ENCODE results near the gene FOXL2. TPM values are rescaled to one million over a fixed set of nuclear protein-coding genes. Genes with fewer than 3 reads are reported as not detected.
"Not testable (repeated sequence)": the region's sequence is repeated elsewhere in the genome, so short reads cannot be mapped to it uniquely, and the experiment has no call there.

Gene FOXL2
- total RNA-seq, 1 donor from 2014 or later: not detected

- ATAC-seq: no peak
- intact Hi-C loops (cut with DNase I): loop anchor here (2.0 kb wide), 1 partner anchor 392 kb away; no protein-coding TSS in a partner anchor
Measured at GRCh38 chr3:138936741-138937689, 9.9 kb downstream of the FOXL2 start.

GRCh38 chr3:138935863-138936740 is 10.8 kb downstream of the FOXL2 start:
- intact Hi-C loops (cut with DNase I): loop anchor here (2.0 kb wide), 1 partner anchor 393 kb away; no protein-coding TSS in a partner anchor
- peak; percentile 89 for DNase-seq (ENCODE audit: missing footprints)
- peak; percentile 82 for ATAC-seq

More at GRCh38 chr3:138936741-138937689, 9.9 kb downstream of the FOXL2 start:
- no peak for DNase-seq (ENCODE audit: missing footprints)

GRCh38 chr3:138935505-138935862 is 11.5 kb downstream of the FOXL2 start:
- no peak for ATAC-seq
- no peak for DNase-seq (ENCODE audit: missing footprints)
- intact Hi-C loops (cut with DNase I): no loop called here

- intact Hi-C loops (cut with DNase I): no loop called here
Measured at GRCh38 chr3:138933981-138934691, 12.8 kb downstream of the FOXL2 start.

GRCh38 chr3:138933068-138933668 is 13.8 kb downstream of the FOXL2 start:
- intact Hi-C loops (cut with DNase I): no loop called here
- no peak for DNase-seq (ENCODE audit: missing footprints)
- ATAC-seq: no peak

More at GRCh38 chr3:138933981-138934691, 12.8 kb downstream of the FOXL2 start:
- ATAC-seq (no peak), DNase-seq (ENCODE audit: missing footprints) (no peak)

- intact Hi-C loops (cut with DNase I): no loop called here
- DNase-seq (ENCODE audit: missing footprints) (no peak), ATAC-seq (no peak)
Measured at GRCh38 chr3:138928727-138929372, 18.1 kb downstream of the FOXL2 start.

- ATAC-seq (peak; percentile 78), DNase-seq (ENCODE audit: missing footprints) (peak; percentile 84)
- intact Hi-C loops (cut with DNase I): no loop called here
Measured at GRCh38 chr3:138923531-138923994, 23.4 kb downstream of the FOXL2 start.

GRCh38 chr3:138922400-138922799 is 24.5 kb downstream of the FOXL2 start:
- ATAC-seq; intact Hi-C loops (cut with DNase I); DNase-seq (ENCODE audit: missing footprints): not testable (repeated sequence)

GRCh38 chr3:138921316-138922292 is 25.3 kb downstream of the FOXL2 start:
- ATAC-seq (no peak), DNase-seq (ENCODE audit: missing footprints) (no peak)
- intact Hi-C loops (cut with DNase I): no loop called here

- DNase-seq (ENCODE audit: missing footprints): no peak
- no peak for ATAC-seq
- intact Hi-C loops (cut with DNase I): loop anchor here (10.0 kb wide), 2 partner anchors 445 to 575 kb away; partner anchors contain the start of gene MRAS
Measured at GRCh38 chr3:138919325-138919724, 27.6 kb downstream of the FOXL2 start.

GRCh38 chr3:138916824-138917223 is 30.1 kb downstream of the FOXL2 start:
- ATAC-seq: no peak
- intact Hi-C loops (cut with DNase I): loop anchor here (10.0 kb wide), 2 partner anchors 442 to 572 kb away; partner anchors contain the start of gene MRAS
- no peak for DNase-seq (ENCODE audit: missing footprints)

GRCh38 chr3:138915503-138916498 is 31.1 kb downstream of the FOXL2 start:
- ATAC-seq: peak; percentile 97
- DNase-seq (ENCODE audit: missing footprints): peak; percentile 97
- intact Hi-C loops (cut with DNase I): loop anchor here (1.0 to 10.0 kb wide), 5 partner anchors 81 to 571 kb away; partner anchors contain the start of genes CEP70, MRAS and PIK3CB

- intact Hi-C loops (cut with DNase I): loop anchor here (1.0 to 10.0 kb wide), 5 partner anchors 80 to 570 kb away; partner anchors contain the start of genes CEP70, MRAS and PIK3CB
- no peak for DNase-seq (ENCODE audit: missing footprints)
- ATAC-seq: no peak
Measured at GRCh38 chr3:138914870-138915502, 32.0 kb downstream of the FOXL2 start.

- intact Hi-C loops (cut with DNase I): loop anchor here (2.0 to 10.0 kb wide), 3 partner anchors 79 to 569 kb away; partner anchors contain the start of genes MRAS and PIK3CB
- DNase-seq (ENCODE audit: missing footprints) (no peak), ATAC-seq (no peak)
Measured at GRCh38 chr3:138913766-138914165, 33.2 kb downstream of the FOXL2 start.

All from Right ventricle myocardium inferior (tissue), 1 donor.